Neural progenitor cell (in vitro differentiated cells): Measurements from ENCODE around the gene SNX13.

Experiments used
- EZH2 ChIP-seq: fragments of 200-600 bp; sonication (generic); IDR thresholded peaks from 2 replicates; pipeline ENCODE4 v1.6.1; 2017; ENCODE audit warnings: antibody characterized with exemption, mild to moderate bottlenecking, moderate library complexity
- TF ChIP-seq, protein P1 (sequence below): fragments of 200-600 bp; sonication (generic); IDR thresholded peaks from 2 replicates; pipeline ENCODE4 v1.5.1; 2017; ENCODE audit warnings: antibody characterized with exemption, mild to moderate bottlenecking

DNA sequence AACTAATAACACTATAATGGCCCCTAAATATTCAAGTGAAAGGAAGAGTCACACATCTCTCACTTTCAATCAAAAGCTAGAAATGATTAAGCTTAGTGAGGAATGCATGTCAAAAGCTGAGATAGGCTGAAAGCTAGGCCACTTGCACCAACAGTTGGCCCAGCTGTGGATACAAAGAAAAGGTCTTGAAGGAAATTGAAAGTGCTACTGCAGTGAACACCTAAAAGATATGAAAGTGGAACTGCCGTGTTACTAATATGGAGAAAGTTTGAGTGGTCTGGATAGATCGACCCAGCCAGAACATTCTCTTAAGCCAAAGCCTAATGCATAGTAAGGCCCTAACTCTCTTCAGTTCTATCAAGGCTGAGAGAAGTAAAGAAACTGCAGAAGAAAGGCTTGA, 12.1 kb upstream of the SNX13 start:
- no peak for TF ChIP-seq EZH2
- TF ChIP-seq, protein P1, sequence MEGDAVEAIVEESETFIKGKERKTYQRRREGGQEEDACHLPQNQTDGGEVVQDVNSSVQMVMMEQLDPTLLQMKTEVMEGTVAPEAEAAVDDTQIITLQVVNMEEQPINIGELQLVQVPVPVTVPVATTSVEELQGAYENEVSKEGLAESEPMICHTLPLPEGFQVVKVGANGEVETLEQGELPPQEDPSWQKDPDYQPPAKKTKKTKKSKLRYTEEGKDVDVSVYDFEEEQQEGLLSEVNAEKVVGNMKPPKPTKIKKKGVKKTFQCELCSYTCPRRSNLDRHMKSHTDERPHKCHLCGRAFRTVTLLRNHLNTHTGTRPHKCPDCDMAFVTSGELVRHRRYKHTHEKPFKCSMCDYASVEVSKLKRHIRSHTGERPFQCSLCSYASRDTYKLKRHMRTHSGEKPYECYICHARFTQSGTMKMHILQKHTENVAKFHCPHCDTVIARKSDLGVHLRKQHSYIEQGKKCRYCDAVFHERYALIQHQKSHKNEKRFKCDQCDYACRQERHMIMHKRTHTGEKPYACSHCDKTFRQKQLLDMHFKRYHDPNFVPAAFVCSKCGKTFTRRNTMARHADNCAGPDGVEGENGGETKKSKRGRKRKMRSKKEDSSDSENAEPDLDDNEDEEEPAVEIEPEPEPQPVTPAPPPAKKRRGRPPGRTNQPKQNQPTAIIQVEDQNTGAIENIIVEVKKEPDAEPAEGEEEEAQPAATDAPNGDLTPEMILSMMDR, result no peak
